RPMI8226 (cell line): Measurements from ENCODE around the gene WNT10A.

Source experiments
- DNase-seq: peaks from one replicate; pipeline ENCODE4 v3.0.0-alpha.2; 2015

WNT10A gene

DNA sequence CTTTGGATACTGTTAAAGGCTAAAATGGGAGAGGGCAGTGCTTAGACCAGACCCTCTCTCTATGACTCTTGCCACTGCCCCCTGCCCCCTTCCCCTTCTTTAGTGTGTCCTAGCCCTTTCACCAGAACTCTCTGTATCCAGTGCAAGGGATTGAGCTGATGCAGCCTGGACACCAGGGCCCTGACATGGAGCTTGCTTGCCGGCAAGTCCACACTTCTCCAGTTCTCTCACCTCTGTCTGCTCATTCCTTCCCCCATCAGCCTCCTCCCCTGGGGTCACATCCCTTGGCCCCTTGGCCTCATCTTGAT, 22.6 kb upstream of the WNT10A start:
- no peak for DNase-seq

DNA sequence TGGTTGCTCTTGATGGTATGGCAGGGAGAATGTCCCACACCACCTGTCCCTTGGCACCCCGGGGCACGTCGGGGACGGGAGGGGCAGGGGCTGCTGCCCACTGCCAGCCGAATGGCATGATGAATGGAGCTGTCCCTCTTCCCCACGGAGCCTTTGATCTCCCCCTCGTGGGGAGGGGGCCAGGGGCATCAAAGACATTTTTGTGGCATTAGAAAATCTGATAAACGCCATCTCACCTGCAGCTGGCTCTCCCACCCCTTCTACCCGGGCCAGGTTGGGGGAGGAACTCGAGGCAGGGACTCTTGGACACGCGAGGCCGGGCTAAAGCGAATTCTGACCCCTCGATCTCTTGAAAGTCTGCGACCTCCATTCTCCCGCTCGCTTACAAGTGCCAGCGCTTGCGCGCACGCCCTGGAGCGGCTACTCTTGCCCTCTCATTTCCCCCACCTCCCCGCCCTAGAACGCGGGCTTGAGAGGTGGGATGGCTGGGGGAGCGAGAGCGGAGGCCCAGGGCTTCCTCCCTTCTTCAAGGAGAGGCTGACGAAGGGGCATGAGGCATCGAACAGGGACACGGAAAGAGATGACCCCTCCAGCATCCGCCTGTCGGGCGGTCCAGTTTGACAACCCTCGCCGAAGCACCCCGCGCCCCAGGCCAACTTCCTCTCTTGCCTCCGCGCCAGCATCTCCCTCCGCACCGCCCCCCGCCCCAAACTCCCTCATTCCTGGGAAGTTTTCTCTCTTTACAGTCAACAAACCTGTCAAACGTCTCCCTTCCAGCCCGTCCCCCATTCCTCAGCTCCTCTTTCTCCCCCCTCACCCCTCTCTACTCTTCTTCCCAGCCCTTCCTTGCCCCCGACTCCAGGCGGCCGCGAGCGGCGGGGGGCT, 21.7 kb upstream of the WNT10A start:
- DNase-seq = no peak

DNA sequence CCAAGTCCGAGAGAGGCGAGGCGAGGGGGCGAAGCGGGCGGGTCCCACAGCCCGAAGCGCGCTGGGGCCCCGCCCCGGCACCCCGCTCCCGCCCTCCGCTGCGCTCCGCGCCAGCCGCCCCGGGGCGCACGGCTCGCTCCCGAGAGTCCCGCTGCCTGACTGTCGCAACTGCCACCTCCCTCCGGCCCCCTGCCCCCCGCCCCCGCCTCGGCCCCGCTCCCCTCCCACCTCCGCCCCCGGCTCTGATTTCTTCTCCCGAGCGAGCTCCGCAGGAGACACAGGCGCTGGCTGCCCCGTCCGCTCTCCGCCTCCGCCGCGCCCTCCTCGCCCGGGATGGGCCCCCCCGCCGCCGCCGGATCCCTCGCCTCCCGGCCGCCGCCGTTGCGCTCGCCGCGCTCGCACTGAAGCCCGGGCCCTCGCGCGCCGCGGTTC, 21.1 kb upstream of the WNT10A start, which contains the start of gene WNT6:
TSS of gene WNT6 (plus strand) at position 250 of the 432 bp plus-strand sequence. CDS start 233 bp downstream, outside the sequence.
- no peak for DNase-seq

DNA sequence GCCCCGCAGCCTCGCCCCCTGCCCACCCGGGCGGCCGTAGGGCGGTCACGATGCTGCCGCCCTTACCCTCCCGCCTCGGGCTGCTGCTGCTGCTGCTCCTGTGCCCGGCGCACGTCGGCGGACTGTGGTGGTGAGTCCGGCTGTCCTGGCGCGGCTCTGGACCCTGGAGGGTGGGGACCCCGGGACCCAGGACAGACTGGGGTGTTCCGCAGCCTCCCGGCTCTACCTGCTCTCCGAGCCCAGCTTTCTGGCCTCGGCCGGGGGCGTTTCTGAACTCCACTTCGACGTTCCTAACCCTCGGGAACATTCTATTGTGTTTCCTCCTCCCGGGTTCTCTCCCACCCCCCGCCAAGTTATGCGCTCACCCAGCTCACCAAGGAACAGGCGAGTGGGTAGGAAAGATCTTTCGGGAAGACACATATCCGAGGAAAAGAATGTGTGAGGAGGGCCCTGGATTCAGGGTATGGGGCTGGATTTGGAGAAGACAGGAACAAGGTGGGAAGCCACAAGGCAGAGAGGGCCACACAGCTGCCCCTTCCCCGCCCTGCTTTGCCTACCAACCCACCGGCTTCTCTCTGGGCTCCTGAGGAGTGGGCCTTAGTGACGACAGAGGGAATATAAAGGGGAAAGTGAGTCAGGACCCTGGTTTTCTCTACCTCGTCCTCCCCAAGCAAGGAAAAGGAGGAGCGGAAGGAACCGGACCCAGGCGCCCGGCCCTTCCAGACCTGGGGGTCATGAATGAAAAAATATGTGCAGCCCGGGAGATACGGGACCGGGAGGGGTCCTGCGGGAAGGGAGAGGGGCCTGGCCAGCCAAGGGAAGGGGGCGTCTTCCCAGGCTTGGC, 20.4 kb upstream of the WNT10A start:
- DNase-seq = no peak

DNA sequence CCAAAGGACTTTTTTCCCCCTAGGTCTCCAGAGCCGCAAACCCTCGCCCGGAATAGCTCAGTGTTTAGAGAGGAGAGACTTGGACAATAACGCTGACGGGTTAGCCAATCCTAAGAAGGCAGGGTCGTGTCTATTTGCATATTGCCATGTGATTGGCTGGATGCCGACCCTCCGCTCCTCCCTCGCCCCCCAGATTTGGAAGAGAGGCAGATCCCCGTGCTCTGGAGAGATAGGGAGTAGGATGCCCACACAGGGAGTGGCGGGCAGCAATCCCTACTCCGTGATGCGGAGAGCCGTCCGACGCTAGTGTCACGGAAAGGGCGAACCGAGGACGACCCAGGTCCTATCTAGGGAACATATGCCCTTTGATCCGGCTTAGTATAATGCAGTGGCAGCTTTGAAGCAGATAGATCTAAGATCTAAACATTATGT, 19.7 kb upstream of the WNT10A start:
- DNase-seq = no peak

DNA sequence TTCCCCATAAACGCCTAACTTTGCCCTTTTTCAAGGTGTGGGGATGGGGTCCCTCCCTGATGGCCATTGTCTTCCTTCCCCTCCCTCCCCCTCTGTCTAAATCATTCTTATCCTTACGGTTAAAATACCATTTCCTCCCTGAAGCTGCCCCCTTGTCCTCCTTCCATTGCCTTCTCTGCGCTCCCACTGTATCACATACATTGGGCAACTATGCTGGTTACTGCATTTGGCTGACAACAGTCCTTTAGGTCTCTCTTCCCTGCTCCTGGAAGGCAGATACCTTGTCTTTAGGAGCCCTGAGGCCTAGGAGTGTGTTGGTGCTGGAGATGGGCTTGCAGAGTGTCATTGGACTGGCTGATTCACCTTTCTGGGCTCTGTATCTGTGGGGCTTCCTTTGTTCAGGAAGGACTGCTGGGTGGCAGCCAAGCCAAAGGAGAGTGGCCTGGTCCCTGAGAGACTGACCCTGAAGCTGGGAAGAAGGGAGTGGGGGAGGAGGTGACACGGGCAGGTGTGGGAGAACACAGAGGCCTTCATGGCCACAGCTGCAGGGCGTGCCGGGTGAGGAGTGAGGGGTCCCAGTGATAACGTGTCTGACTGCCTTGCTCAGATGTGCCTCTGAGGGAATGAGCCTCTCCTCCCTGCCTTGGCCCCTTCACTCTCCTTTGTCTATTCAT, 18.9 kb upstream of the WNT10A start:
- no peak for DNase-seq

DNA sequence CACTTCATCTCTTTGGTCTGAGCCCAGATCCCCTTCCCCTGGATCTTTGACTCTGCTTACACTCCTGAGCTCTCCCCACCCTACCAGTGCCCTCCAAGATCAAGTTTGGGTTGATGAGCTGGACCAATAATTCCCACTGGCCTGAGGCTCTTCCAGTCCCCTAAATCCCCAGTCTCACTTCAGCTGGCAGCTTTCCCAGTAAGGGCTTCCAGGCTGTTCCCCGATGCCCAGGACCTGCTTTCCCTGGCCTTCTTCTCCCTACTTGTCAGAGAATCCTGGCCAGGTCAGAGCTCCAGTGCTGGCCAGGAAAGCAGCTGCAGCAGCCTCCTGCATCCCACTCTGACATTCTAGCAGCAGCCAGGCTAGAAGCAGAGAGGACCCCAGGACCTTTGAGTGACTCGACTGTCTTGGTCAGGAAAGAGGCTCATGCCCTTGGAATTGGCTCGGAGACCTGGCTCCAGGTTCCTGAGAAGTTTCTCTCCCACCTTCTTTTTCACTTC, 17.6 kb upstream of the WNT10A start:
- no peak for DNase-seq

DNA sequence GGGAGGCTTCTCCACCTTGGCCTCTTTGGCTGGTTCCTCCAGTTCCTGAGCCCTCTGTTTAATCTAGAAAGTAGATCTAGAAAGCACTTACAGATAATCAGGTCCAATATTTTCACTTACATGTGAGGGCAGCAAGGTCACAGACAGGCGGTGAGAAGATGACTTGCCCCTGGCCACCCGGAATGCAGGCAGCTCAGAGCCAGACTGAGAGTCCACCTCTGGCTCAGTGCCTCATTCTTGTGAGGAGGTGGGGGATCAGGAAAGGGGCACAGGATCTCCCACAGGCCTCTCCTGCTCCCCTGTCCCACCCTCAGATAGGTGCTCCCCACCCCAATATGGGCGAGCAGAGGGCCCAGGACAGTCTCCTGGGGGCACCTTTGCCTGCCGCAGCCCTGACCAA, 15.3 kb upstream of the WNT10A start:
- no peak for DNase-seq

DNA sequence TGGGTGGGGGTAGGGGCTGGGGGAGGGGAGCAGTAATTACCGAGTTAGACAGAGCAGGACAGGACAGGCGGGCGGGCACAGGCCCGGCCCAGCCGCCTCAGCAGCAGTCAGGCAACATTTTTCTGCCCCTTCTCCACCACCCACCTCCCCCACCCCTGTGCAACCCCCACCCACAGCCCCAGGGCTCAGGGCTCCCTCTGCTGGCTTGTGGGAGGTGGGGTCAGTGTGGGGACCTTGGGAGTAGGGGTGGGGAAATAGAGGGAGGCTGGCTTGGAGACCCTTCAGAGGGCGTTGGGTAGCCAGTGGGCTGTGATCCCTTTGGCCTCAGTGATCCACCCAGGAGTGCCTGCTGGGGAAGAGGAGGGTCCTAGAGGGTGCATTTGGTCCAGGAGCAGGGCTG, 14.7 kb upstream of the WNT10A start:
- DNase-seq = no peak

DNA sequence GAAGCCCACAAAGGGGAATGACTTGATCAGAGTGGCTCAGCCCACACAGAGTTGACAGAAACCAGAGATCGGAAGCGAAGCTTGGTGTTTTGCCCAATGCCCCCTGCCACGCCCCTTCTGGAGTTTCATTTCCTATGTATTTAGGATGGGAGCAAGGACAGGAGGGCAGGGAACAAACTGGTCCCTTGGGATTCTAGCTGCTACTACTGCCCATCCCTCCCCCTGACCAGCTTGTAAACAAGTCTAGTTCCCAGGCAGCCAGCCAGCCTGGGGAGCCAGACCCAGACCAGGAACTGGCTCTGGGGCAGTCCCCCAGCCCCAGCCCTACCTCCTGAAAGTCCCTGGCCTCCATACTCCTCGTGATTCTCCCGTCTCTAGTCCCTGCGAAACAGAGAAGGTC, 12.8 kb upstream of the WNT10A start:
- no peak for DNase-seq

DNA sequence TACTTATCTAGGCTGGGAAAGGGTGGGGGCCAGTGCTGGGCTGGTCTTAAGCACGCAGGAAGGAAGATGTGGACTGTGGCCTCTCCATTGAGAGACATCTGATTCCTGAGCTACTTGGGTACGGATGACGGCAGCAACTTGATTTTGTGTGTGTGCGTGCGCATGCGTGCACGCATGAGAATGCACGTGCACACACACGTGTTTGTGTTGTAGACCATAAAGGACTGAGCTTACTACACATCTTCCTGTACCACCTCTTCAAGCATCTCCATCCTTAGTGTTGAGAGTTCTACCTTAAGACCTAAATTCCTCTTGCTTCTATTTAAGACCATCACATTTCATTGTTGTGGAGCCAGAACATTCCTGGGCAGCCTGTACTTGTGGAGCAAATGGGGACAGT, 11.6 kb upstream of the WNT10A start:
- DNase-seq = no peak

DNA sequence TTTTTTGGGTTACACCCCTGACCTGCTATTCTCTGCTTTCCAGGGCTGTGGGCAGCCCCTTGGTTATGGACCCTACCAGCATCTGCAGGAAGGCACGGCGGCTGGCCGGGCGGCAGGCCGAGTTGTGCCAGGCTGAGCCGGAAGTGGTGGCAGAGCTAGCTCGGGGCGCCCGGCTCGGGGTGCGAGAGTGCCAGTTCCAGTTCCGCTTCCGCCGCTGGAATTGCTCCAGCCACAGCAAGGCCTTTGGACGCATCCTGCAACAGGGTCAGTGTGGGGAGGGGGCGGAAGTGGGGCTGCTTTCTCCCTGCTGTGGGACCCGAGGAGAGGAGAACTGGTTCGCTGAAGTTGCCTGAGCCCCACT, 9.7 kb upstream of the WNT10A start:
- peak; percentile 84 for DNase-seq

DNA sequence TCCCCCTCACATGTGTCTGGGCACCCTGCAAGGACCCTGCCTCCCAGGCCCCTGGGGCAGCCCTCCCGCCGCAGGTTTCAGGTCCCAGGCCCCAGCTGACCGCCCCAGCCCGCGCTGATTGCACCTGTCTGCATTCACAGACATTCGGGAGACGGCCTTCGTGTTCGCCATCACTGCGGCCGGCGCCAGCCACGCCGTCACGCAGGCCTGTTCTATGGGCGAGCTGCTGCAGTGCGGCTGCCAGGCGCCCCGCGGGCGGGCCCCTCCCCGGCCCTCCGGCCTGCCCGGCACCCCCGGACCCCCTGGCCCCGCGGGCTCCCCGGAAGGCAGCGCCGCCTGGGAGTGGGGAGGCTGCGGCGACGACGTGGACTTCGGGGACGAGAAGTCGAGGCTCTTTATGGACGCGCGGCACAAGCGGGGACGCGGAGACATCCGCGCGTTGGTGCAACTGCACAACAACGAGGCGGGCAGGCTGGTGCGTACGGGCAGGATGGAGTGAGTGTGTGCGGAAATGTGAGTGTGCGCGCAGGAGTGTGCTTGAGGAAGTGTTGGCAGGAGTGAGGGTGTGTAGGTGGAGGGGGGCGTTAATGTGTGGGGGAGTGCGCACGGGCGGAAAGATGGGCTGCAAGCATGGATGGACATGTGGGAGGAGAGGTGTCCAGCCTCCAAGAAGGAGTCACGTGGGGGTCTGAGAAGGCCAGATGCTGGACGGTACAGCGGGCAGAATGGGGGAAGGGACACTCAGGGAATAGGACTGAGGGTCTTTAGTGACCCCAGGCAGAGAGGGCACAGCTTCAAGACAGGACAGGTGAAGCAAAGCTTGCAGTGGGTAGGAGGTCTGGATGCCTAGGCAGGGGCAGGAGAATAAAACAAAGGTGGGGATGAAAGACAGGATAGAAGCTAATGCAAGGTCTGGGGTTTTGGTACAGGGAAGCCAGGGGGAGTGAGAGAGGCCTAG, 9.0 kb upstream of the WNT10A start:
- no peak for DNase-seq

DNA sequence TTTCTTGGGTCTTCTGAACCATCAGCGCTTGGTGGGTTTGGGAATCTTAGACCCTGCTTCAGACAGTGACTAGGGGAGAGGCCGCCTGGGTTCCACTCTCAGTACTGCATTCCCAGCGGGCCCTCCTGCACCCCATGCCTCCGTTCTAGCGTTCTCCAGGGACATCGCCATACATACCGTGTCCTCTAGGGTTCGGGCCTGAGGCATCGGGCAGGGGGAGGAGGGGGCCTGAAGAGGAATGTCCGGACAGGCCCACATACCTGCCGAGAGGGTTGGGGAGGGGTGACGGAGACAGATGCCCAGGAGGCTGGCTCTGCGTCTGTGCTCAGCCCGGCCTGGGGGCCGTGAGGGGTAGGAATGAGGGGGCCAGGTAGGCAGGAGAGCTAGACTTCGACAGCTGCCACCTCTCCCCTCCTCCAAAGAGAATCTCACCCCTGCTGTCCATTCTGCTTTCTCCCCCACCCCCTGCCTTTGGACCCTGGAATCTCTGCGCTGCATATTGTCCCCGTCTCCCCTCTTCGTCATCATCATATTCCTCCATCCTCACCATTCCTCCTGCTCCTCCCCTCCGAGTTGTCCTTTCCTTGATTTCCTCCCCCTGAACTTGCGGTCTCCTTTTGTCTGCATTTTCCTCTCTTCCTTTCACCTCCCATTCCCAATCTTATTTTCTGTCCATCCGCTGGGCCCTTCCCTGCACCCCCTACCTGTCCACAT, 7.8 kb upstream of the WNT10A start:
- DNase-seq = no peak

DNA sequence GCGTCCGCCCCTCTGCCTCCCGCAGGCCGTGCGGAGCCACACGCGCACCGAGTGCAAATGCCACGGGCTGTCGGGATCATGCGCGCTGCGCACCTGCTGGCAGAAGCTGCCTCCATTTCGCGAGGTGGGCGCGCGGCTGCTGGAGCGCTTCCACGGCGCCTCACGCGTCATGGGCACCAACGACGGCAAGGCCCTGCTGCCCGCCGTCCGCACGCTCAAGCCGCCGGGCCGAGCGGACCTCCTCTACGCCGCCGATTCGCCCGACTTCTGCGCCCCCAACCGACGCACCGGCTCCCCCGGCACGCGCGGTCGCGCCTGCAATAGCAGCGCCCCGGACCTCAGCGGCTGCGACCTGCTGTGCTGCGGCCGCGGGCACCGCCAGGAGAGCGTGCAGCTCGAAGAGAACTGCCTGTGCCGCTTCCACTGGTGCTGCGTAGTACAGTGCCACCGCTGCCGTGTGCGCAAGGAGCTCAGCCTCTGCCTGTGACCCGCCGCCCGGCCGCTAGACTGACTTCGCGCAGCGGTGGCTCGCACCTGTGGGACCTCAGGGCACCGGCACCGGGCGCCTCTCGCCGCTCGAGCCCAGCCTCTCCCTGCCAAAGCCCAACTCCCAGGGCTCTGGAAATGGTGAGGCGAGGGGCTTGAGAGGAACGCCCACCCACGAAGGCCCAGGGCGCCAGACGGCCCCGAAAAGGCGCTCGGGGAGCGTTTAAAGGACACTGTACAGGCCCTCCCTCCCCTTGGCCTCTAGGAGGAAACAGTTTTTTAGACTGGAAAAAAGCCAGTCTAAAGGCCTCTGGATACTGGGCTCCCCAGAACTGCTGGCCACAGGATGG, 7.1 kb upstream of the WNT10A start:
- DNase-seq = no peak

DNA sequence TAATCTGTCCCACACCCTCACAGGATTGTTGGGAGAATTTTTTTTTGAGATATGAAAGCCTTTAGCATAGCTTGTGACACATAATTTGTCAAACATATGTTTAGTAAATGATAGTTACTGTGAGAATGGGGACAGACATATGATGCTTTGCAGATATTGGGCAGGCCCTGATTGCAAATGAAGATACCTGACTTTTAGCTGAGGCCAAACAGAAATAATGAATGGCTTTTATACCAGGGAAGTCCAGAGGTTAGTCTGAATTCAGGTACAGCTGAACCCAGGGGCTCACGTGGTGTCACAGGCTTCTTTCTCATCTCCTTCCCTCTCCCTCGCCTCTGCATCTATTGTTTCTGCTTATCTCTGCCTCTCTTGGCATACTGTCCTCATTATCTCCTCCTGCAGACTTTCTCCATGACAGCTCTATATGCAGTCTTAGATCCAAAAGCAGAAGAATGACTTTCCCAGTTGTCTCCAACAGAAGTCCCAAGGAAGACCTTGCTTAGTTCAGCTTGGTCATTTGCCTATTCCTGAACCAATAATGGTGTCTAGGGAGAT, 4.9 kb upstream of the WNT10A start:
- DNase-seq = no peak

DNA sequence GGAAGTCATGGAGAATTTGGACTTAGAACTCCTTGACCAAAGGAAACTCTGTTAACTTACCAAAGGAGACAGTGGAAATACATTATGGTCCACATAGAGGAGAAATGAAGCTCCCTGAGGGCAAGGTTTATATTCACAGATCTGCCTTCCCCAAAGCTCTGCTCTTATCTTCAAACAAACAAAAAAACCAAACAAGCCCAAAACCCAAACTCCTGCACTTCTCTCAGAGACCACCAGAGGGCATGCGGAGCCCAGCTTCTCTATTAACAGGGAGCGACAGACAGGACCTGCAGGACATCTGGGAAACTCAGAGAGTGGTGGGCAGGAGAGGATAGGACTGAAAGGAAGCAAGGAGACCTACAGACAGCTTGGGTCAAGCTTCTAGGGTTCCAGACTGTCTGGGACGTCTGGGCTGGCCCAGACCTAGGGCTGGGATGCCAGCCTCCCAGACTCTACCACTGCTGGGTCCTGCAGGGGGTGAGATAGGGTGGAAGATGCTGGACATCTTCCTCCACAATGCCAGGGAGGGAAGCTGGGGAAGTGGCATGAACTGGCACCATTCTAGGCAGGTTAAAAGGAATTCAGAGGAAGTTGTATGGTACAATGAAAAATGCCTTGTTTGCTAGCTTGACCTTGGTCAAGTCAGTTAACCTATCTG, 4.0 kb upstream of the WNT10A start:
- DNase-seq = peak; percentile 58

DNA sequence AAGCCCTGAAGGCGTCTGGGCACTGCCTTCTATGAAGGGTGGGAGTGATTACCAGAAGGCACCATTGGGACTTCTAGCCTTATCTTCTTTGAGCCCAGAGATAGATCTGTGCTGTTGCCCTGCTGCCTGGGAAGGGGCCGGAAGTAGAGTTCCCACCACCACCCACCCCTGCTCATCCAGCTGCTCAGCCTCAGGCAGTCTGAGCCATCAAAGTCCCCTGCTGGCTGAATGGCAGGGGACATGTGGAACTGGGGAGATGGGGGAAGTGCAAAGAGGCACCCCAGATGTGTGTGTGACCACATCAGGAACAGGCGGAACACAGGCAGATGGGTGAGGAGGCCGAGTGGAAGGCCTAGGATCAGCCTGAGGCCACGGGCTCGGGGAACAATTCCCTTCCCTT, 3.3 kb upstream of the WNT10A start:
- DNase-seq = peak; percentile 32

DNA sequence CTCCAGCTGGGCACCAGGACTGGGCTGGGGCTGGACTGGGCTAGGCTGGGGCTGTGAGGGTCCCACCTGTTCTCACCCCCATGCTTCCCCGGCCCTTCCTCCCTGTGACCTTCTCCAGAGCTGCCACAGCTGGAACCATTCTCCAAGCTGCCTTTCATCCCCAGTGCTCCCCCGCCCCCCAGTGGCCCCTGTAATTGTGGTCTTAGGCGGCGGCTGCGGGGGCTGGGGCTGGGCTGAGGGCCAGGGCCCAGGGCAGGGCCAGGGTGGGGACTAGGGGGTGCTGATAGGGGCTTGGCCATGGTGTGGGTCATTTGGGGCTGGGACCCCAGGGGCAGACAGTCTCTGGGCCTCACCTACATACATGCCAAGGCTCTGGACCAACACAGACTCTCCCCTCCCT, 2.8 kb upstream of the WNT10A start:
- DNase-seq = no peak

DNA sequence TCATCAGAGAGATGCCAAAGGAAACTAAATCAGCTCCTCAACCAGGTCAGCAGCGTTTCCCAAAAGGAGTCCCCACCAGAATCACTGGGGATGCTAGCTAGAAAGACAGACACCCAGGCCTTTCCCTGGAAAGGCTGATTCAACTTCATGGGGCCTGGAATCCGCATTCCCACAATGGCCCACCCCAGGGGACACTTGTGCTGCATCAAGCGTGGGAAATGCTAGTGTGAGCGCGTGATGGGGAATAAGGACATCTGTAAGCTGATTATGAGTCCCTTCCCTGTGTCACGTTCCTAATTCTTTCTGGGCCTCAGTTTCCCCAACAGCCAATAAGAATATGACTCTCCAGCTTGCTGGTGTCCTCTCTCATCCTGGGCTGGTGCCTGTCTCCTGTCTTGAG, 2.2 kb upstream of the WNT10A start:
- no peak for DNase-seq
